WI38 (cell line): ENCODE results near the gene CNTN3.

Experiments used
- H3K4me3 ChIP-seq: 2 replicates; pipeline ENCODE4 v1.5.1; 2011; ENCODE audit warnings: low read depth, mild to moderate bottlenecking, control low read depth, low read length
- TF ChIP-seq, protein P1 (sequence below): IDR thresholded peaks from 2 replicates; pipeline ENCODE4 v1.5.1; 2012; ENCODE audit warnings: low read depth, mild to moderate bottlenecking, control low read depth, low read length

Gene CNTN3

DNA sequence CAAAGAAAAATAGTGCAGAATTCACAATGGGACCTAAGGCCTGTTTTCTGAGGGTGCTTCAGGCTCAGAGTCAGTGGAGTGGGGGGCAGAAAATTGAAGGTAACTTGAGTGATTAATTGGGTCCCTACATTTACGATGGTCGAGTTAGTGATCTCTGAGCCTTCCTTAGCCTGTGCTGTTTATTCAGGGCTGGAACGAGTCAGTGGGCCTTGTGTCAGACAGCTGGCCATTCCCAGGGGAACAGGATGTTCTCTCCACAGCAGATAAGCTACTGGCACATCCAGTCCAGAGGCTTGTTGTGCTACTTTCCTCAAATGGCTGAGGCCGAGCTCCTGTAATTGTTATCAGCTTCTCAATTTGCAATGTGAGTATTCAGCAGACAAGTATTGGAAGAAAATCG, 29.2 kb upstream of the CNTN3 start:
- TF ChIP-seq, protein P1, sequence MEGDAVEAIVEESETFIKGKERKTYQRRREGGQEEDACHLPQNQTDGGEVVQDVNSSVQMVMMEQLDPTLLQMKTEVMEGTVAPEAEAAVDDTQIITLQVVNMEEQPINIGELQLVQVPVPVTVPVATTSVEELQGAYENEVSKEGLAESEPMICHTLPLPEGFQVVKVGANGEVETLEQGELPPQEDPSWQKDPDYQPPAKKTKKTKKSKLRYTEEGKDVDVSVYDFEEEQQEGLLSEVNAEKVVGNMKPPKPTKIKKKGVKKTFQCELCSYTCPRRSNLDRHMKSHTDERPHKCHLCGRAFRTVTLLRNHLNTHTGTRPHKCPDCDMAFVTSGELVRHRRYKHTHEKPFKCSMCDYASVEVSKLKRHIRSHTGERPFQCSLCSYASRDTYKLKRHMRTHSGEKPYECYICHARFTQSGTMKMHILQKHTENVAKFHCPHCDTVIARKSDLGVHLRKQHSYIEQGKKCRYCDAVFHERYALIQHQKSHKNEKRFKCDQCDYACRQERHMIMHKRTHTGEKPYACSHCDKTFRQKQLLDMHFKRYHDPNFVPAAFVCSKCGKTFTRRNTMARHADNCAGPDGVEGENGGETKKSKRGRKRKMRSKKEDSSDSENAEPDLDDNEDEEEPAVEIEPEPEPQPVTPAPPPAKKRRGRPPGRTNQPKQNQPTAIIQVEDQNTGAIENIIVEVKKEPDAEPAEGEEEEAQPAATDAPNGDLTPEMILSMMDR, result no peak
- no peak overlapping the region for H3K4me3 ChIP-seq

- no peak overlapping the region for H3K4me3 ChIP-seq
Measured at GRCh38 chr3:74642876-74643275, 28.4 kb upstream of the CNTN3 start.

GRCh38 chr3:74640211-74640610, 25.8 kb upstream of the CNTN3 start:
- no peak overlapping the region for H3K4me3 ChIP-seq
- TF ChIP-seq, protein P1, result no peak

More at GRCh38 chr3:74642876-74643275, 28.4 kb upstream of the CNTN3 start:
- TF ChIP-seq, protein P1, result no peak

DNA sequence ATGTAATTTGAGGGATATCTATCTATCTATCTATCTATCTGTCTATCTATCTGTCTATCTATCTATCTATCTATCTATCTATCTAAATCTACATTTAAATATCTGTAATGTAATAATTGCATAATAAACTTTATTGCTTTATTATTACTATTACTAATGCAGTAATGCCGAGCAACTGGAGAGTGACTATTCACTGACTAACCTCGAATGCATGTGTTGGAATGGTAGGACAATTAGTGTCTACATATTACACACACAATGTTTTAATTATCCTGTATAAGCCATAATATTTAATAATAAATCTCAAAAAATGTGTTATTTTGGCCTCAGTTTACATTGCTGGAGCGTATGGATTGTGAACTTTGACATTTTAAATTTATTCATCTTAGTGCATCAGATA, 25.2 kb upstream of the CNTN3 start:
- no peak overlapping the region for H3K4me3 ChIP-seq
- TF ChIP-seq, protein P1, result no peak

DNA sequence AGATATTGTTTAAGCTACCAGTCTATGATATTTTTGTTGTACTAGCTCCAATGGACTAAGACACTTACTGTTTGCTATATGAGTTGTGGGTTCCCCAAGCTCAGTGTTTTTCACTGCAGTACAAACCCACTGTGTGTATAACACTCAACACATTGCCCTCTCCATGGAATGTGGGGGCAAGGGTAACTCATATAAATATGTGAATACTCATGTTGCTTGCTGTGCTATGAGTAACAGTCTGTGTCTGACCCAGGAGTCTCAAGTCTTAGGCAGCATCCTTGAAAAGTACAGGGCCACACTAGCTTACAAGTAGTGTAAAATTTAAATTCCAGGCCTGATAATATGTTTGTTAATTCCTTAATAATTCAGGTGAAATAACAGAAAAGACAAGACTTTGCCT, 22.5 kb upstream of the CNTN3 start:
- TF ChIP-seq, protein P1, result no peak

GRCh38 chr3:74633021-74633420, 18.6 kb upstream of the CNTN3 start:
- H3K4me3 ChIP-seq, result no peak overlapping the region
- TF ChIP-seq, protein P1, result no peak

More for the DNA sequence above, 22.5 kb upstream of the CNTN3 start:
- H3K4me3 ChIP-seq, result no peak overlapping the region

DNA sequence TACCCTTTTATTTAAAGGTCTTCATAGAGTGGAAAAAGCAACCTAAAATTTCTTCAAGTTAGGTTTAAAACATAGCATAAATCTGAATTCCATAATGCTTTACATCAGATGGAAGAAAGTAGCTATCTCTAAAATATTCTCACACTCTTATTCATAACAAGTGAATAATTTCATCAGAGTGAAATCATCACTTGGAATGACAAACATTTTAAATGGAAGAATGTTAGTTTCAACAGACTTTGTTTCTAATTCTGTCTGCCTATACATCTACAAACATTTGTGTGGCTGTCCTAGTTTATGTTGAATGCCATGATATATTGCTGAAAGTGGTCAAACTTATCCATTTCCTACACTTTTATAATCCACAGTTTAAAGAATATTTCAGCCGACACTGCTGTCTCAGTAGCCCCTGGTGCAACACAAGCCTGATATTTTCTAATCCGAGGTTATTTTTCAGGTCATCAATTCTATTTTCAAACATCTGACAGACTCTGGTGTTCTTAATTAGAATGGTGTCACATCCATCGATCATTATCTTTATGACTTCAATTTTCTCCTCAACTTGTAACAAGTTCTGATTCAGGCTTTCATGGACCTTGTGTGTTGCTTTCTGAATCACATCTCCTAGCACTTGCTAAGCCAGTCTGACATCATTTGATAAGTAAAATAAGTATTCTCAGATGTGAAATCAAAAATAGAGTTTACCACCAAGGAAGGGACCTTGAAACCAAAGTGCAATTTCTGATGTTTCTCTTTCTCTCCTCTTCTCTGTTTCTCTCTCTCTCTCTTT, 17.1 kb upstream of the CNTN3 start:
- TF ChIP-seq, protein P1, result no peak
- H3K4me3 ChIP-seq, result no peak overlapping the region
